OCI-LY7 (cell line): ENCODE measurements around the gene GPD1L.

Experiments
- CTCF ChIP-seq: fragments of 200-600 bp; sonication (generic); conservative IDR thresholded peaks from 2 replicates; pipeline ENCODE4 v1.5.1; 2014; ENCODE audit warnings: mild to moderate bottlenecking, antibody characterized with exemption, low read length, moderate library complexity, mixed read lengths
- EZH2phosphoT487 ChIP-seq: fragments of 200-600 bp; sonication (generic); IDR thresholded peaks from 2 replicates; pipeline ENCODE4 v1.6.1; 2018; ENCODE audit warnings: low read depth, borderline replicate concordance, mild to moderate bottlenecking, mixed run types, antibody characterized with exemption, low read length, moderate library complexity, mixed read lengths

- TF ChIP-seq EZH2phosphoT487: no peak
- TF ChIP-seq CTCF: no peak
These were observed 22.5 kb downstream of the GPD1L start for GRCh38 chr3:32128936-32129335.
